GM19328 (cell line): ENCODE results near the gene CES4A.
"Not testable (repeated sequence)": the region's sequence is repeated elsewhere in the genome, so short reads cannot be mapped to it uniquely, and the experiment has no call there.

Experiments
- ATAC-seq: cut with Tn5 transposase; IDR thresholded peaks from one replicate; pipeline ENCODE4 v1.9.1; 2021; ENCODE audit warnings: mild to moderate bottlenecking, moderate library complexity; ENCODE audit not compliant: unreplicated experiment

CES4A gene

DNA sequence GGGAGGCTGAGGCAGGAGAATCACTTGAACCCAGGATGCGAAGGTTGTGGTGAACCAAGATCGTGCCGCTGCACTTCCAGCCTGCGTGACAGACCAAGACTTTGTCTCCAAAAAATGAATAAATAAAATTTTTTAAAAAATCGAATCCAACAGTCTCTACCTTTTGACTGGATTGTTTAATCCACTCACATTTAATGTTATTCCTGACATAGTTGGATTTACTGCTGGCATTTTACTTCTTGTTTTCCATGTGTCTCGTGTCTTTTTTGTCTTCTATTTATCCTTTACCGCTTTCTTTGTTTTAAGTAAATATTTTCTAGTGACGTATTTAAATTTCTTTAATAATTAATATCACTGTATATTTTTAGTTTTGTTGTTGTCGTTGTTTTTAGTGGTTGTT, 5.4 kb upstream of the CES4A start:
- no peak for ATAC-seq

DNA sequence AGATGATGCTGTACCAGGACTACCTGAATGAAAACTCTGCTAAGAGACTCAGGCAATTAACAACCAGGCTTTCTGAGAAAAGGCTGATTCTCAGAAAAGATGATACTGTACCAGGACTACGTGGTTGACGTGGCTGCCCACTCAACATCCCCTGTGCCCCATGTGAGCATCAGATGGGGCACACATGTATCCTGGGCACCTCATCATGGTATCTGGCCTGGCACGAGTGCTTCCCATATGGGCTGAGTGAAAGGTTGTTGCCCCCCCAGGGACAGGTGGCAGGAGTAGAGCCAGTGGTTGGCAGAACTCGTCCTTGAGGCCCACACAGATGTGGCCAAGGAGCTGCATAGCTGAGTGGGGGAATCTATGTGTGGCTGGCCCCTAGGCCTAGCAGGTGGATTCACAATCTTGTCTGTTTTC, 3.5 kb upstream of the CES4A start:
- ATAC-seq: no peak

DNA sequence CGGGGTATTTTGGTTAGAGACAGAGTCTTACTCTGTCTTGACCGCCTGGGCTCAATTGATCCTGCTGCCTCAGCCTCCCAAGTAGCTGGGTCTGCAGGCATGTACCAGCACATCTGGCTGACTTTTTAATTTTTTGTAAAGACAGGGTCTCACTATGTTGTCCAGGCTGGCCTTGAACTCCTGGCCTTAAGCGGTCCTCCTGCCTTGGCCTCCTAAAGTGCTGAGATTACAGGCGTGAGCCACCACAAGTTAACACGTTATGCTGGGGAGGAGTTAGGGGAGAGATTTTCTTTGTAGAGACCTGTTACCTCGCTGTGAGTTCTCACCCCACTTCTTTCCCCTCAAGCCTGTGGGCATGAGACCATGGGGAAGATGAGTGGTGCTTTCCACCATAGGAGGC, 1.8 kb upstream of the CES4A start:
- no peak for ATAC-seq

DNA sequence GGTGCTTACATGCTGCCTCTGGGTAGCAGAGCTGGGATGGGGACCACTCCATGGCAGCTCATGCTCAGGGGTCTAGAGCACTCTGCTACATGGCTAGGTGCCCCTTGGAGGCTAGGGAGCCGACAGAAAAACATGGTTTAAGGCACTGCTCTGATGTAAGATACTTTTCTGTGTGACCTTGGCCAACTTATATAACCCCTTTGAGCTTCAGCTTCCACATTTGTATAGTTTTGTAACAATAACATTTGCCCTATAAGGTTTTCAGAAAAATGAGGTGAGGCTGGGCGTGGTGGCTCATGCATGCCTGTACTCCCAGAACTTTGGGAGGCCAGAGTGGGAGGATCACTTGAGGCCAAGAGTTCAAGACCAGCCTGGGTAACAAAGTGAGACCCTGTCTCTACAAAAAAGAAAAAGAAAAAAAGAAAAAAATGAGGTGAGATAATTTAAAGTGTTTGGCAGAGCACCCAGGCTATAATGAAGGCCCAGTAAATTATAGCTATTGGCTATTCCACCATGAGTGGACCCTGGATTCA, 3.2 kb downstream of the CES4A start:
- ATAC-seq: no peak

DNA sequence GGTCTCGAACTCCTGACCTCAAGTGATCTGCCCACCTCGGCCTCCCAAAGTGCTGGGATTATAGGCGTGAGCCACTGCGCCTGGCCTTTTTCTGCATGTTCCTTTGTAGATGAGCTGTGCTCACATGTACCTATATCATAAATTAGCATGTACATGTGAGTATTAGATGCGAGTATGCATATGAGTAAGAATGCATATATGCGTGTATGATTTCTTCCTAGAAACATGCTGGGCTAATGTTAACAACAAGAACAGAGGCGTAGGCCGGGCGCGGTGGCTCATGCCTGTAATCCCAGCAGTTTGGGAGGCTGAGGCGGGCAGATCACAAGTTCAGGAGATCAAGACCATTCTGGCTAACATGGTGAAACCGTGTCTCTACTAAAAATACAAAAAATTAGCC, 5.2 kb downstream of the CES4A start:
- not testable (repeated sequence) for ATAC-seq

DNA sequence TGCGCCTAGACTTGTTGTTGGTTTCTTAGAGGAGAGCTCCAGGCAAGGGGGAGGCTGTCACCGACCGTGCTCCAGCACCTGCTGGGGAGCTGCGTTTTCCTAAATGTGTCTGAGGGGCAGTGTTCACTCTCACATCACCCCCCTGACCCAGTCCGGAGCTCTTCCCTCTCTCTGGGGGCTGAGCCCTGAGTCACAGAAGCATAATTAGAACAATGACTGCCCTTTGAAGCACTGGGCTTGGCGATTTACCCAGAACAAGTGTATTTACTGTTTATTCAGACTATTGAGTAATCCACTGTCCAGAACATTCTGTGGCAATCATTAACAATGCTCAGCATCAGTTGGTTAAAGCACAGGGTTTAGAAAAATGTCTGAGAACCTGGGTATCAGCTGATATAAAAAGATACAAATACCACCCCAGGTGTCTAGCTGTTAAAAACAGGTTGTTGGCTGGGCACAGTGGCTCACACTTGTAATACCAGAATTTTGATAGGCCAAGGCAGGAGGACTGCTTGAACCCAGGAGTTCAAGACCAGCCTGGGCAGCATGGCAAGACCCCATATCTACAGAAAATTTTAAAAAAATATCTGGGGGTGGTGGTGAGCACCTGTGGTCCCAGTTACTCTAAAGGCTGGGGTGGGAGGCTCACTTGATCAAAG, 8.1 kb downstream of the CES4A start:
- ATAC-seq: no peak

DNA sequence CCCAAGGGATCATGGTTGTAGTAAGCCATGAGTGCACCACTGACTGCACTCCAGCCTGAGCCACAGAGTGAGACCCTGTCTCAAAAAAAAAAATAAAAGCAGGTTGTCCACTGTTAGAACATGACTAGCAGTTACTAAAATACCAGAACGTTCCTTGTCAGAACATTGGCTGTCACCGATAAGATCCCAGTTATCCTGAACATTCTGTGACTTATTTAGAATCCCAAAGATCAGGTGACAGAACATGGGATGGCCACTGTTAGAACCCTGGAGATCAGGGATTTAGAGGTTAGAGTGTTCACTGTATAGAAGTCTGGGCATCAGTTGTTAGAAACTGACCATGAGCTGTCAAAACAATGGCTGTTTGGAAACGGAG, 8.6 kb downstream of the CES4A start:
- ATAC-seq: no peak

DNA sequence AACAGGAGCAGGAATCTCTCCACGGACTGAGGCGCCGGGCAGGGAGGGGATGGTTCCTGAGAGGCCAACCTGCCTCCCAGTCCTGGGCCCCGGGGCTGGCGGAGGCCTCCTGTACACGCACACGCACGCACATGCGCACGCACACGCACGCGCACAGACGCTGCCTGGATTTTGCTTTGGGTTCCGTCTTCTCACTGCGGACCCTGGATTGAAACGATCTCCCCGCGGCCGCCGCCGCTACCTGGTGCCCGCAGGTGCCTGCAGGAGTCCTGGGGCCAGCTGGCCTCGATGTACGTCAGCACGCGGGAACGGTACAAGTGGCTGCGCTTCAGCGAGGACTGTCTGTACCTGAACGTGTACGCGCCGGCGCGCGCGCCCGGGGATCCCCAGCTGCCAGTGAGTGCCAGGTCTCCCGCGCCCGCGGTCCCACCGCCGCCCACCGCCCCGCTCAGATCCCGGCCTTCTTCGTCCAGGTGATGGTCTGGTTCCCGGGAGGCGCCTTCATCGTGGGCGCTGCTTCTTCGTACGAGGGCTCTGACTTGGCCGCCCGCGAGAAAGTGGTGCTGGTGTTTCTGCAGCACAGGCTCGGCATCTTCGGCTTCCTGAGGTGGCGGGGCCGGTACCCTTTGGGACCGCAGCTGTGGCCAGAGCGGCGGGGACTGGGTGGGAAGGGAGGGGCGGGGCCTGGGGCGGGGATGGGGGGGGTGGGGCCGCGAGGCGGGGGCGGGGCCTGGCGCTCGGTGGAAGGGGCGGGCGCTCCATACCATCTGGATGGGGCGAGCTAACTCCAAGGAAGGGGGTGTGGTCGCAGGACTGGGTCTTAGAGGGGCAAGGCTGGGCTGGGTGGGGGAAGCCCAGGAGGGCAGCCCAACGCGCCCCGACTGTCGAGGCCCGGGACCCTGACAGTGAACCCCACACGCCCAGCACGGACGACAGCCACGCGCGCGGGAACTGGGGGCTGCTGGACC, 12.3 kb downstream of the CES4A start:
- no peak for ATAC-seq

DNA sequence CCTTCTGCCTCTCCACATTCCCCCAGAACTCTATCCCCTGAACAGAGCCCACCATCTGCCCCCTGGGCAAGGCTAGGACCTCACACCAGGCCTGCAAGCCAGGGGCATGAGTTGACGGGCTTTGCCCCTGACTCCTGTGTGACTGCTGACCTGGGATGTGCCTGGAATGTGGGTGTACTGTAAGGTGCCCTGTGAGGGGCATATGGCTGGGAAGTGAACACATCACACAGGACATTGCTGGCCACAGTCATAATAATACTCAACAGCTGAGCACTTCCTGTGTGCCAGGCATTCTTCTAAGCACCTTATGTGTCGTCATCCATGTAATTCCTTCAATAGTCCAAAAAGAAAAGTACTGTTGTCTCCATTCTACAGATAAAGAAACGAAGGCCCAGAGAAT, 13.3 kb downstream of the CES4A start:
- no peak for ATAC-seq

DNA sequence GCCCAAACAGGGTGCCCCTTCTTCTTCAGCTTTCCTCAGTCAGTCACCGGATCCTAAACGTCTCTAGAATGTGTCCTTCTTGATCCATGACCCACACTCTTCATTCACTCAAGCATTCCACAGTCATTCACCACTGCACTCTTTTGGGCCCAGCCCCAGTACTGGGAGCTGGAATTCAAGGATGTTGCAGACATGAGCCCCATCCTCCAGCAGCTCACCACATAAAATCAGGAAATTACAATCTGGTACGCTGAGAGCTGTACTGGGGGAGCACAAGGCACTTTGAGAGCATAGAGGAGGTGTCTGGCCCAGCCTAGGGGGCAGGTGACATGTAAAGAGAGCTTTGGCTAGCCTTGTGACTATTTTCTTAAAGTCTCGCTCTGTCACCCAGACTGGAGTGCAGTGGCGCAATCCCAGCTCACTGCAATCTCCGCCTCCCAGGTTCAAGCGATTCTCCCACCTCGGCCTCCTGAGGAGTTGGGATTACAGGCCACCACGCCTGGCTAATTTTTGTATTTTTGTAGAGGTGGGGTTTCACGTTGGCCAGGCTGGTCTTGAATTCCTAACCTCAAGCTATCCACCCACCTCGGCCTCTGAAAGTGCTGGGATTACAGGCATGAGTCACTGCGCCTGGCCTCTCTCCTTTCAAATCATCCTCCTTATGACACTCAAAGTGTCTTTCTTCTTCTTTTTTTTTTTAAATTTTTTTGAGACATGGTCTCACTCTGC, 18.7 kb downstream of the CES4A start:
- ATAC-seq: no peak

DNA sequence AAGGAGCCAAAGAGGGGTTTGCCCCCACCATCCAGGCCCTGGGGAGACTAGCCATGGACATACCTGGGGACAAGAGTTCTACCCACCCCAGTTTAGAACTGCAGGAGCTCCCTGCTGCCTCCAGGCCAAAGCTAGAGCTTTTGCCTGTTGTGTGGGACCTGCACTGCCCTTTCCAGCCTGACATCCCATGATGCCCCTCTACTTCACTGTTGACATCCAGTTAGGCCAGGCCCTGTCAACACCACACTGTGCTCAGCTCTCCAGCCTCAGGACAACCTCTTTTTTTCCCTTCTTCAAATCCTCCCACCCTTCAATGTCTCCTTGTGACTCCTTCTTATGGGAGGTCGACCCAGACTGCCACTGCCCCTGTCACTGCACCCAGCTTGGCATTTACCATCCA, 20.8 kb downstream of the CES4A start:
- ATAC-seq: no peak

DNA sequence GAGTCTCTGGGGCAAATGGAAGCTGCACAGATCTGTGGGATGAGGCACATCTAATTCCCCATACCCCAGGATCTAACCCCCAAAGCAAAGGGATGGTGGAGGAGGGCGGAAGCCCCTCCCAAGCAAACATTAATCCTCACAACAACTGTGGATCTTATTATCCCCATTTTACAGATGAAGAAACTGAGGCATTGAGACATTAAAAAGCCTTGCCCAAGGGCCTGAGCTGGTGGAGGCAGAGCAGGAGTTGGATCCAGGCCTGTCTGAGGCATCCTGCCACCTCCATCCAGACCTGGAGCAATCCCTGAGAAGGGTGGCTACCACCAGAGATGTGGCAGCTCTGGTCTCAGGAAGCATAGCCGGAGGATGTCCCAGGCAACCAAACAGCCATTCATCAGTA, 22.9 kb downstream of the CES4A start:
- no peak for ATAC-seq

DNA sequence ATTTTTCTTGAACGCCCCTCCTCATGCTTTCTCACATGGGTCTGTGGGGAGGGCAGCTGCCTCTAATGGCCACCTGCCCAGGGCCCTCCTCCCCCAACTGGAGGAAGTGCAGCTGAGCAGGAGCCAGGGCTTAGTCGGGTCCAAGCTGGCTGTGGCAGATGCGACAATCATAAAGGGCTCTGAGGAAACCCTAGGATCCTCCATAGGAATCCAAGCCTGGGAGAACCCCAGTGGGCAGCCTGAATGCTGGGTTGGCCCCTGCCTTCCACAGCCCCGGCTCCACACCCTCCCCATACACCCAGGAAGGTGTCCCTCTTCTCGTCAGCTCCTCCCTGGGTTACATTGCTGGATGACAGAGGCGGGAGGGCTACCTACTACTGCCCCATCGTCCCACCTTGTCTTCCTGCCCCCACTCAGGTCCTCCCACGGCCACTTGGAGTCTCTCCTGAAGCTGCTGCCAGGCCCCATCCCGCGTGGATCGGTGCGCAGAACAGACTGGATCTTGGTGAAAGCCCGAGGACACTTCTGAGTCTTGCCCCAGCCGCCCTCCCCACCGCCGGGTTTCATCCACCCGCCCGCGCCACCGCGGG, 24.9 kb downstream of the CES4A start:
- ATAC-seq: no peak

DNA sequence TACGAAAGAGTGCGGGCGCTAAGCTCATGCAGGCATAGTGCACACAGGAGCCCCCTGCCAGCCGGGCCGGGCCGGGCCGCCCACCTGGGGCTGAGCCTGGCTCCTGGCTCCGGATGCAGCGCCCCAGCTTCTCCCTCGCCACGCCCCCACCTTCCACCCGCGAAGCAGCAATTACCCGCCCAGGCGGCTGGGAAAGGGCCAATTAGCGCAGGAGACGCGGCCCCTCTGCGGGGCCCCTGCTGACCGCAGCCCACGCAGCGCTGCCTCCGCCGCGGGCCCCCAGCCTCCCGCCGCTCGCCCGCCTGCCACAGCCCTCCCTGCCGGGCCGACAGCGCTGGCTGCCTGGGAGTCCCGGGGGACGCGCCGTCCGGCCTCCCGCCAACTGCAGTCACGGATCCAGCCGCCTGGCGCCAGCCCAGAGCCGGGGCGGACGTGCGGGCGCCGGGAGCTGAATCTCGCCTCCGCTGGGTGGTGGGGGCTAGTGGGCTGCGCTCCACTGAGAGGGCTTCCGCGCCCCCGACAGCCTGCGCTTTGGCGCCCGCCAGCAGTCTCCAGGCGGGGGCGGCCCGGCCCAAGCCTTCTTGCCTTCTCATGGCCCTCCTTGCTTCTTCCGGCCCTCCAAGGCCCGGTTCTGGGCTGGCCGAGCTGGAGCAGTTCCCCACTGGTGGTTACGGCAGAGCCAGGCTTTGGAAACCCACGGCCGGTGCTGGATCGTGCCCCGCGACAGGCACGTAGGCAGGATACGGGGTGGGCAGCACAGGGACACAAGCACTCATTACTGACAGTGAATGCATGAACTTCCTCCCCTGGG, 25.6 kb downstream of the CES4A start:
- ATAC-seq: no peak

DNA sequence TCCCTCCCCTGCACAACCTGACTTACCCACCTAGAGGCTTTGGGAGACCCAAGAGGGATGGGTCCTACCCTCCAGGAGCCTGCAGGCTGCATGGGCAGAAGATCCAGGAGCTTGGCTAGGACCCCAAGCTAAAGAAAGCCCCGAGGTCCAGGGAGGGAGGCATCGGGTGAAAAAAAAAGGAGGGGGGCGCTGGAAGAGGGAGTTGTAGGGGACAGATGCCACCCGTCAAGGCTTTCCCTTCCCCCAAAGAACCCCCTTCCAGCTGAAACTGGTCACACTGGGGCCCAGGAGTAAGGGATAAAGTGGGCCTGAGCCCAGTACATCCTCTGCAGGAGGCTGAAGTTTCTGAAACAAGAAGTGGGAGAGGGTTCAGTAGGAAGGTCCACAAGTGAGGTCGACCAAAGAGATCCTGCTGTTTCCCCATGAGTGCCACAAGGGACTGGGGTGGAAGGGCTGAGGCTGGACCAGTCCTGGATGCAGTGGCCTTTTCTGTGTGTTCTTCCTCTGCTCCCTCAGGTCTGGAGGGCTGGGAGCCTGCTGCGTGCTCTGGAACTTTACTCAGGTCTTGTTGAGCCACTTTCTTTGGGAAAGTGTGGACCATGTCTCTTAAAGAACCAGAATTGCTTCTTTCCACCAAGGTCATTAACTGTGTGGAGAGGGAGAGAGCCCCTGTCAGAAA, 26.4 kb downstream of the CES4A start:
- no peak for ATAC-seq

DNA sequence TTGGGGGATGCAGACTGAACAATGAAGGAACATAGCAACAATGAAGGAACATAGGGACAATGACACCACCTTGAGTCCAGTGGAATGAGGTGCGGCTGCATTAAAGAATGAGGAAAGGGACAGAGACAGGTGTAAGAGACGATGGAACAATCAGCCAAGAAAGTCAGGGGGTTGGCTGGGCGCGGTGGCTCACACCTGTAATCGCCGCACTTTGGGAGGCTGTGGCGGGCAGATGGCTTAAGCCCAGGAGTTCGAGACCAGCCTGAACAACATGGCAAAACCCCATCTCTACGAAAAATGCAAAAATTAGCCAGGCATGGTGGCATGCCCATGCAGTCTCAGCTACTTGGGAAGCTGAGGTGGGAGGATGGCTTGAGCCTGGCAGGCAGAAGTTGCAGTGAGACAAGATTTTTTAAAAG, 26.9 kb downstream of the CES4A start:
- no peak for ATAC-seq

DNA sequence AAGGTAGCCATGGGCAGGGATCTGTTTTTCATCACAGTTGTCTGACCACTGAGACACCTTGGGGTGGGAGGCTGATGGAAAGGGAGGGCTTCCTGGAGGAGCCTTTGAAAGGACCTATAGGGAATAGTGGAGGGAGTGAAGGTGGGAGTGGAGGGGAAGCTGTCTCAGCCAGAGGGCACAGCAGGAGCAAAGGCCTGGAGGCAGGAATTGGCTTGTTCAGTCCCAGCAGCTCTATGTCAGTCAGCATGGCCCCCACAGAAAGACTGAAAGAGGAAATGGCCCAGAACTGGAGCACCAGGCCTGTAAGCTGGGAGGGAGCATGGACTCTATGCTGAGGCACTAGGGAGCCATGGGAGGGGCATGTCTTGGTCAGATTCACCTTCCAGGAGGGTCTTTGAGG, 27.8 kb downstream of the CES4A start:
- ATAC-seq: no peak

DNA sequence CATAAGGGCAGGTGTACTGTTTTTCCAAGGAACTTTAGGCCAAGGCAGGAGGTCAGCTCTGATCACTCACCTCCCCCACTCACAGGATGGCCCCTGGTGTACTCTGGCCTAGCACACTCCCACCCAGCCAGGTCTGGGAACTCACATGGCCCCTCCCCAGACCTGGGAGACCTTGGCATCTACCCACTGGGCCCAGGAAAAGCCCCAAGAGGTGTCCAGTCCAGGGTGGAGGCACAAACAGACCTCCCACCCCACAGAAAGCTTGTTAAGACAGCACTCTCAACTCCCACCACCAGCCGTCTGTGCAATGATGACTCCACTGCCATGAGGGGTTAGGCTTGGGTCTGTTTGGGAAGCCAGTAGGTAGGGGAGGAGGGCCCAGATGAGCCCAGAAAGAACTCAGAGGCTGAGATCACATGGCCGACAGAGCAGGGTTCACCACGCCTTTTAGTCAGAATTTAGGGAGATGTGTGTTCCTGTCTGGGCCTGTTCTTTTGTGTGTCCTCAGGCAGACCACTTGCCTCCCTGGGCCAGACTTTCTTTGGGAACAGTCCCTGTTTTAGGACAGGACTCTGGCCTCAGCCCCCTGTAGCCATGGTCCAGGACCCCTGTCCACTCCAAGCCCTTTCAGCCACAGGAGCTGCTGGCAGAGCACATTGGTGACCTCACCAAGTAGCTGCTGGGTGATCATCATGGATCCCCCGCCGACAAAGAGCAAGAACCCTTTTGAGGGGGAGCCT, 28.5 kb downstream of the CES4A start:
- ATAC-seq: no peak

DNA sequence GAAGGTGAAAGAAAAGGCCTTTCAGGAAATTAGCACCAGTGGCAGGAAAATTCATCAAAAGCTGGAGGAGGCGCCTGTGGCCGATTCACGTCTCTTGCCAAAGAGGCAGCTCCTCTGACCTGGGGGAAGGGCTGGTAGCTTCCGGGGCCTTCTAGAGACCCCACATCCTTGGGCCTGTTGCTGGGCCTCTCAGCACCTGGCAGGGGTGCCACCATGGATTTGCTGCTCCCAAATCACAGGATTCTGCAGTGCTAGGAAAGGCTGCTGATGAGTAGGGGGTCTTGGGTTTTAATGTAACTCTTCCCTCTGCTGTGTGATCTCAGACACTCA, 29.0 kb downstream of the CES4A start:
- ATAC-seq: no peak
